ENCODE results near the gene DYNLT5. TPM values are rescaled to one million over a fixed set of nuclear protein-coding genes. Genes with fewer than 3 reads are reported as not detected.
"Not testable (repeated sequence)": the region's sequence is repeated elsewhere in the genome, so short reads cannot be mapped to it uniquely, and the experiment has no call there.

Gene DYNLT5
- total and polyA plus RNA-seq, 12 donors: 0.21 to 2.6 (median 0.50) TPM; not detected in 3

GRCh38 chr1:66712839-66713238, 39.4 kb upstream of the DYNLT5 start:
- Histone ChIP-seq H3K36me3 (replicated peaks in 1 of 2) (no peaks in the 10 kb centered on the region), H3K4me1 (replicated peaks in 1 of 2) (no peaks in the 10 kb centered on the region), H3K4me3 (no peak overlapping the region), H3K27ac (no peak overlapping the region), H3K9me3 (replicated peaks in 1 of 3) (no peaks in the 10 kb centered on the region), H3K27me3 (no peaks in the 10 kb centered on the region)
- no peak for DNase-seq
- WGBS, 4 donors: 54 to 67% (median 64%) methylated on average over 2 of the region's 2 CpGs
- intact Hi-C loops (cut with DNase I): no loop called here
- TF ChIP-seq CTCF (IDR thresholded peaks at IDR 0.05) (no peak), POLR2A (IDR thresholded peaks at IDR 0.05) (no peak)

GRCh38 chr1:66723985-66724384, 28.3 kb upstream of the DYNLT5 start:
- Histone ChIP-seq H3K36me3 (replicated peaks in 1 of 2) (no peaks in the 10 kb centered on the region), H3K27ac (no peak overlapping the region), H3K9me3 (replicated peaks in 1 of 3) (no peaks in the 10 kb centered on the region), H3K27me3 (no peaks in the 10 kb centered on the region), H3K4me3 (no peak overlapping the region), H3K4me1 (replicated peaks in 1 of 2) (peaks cover 0 to 5% of the 10 kb centered on the region in 2 donors)
- no peak for DNase-seq
- intact Hi-C loops (cut with DNase I): loop anchor here in 1 of 2 donors (10.0 kb wide), 1 partner anchor 469 kb away; no protein-coding TSS in a partner anchor
- no peak for TF ChIP-seq CTCF (IDR thresholded peaks at IDR 0.05)
- no peak for TF ChIP-seq POLR2A (IDR thresholded peaks at IDR 0.05)

GRCh38 chr1:66725885-66726665, 26.2 kb upstream of the DYNLT5 start:
- TF ChIP-seq POLR2A (IDR thresholded peaks at IDR 0.05): no peak
- TF ChIP-seq CTCF (IDR thresholded peaks at IDR 0.05): peak; percentile 68 to 97 (median 74)

GRCh38 chr1:66728021-66728420, 24.2 kb upstream of the DYNLT5 start:
- TF ChIP-seq POLR2A (IDR thresholded peaks at IDR 0.05) (no peak), CTCF (IDR thresholded peaks at IDR 0.05) (no peak)
- H3K4me1 ChIP-seq (replicated peaks in 1 of 2): peaks cover 0 to 5% of the 10 kb centered on the region in 2 donors
- intact Hi-C loops (cut with DNase I): loop anchor here in 1 of 2 donors (10.0 kb wide), 1 partner anchor 473 kb away; no protein-coding TSS in a partner anchor
- no peaks in the 10 kb centered on the region for H3K36me3 ChIP-seq (replicated peaks in 1 of 2)
- no peak for DNase-seq
- no peak overlapping the region for H3K4me3 ChIP-seq
- no peaks in the 10 kb centered on the region for H3K27me3 ChIP-seq
- no peaks in the 10 kb centered on the region for H3K9me3 ChIP-seq (replicated peaks in 1 of 3)
- WGBS, 4 donors: 67 to 76% (median 72%) methylated on average over 2 of the region's 2 CpGs
- no peak overlapping the region for H3K27ac ChIP-seq

More at GRCh38 chr1:66725885-66726665, 26.2 kb upstream of the DYNLT5 start:
- no peak overlapping the region for H3K27ac ChIP-seq
- H3K4me3 ChIP-seq: no peak overlapping the region
- 24 to 29% (median 24%) methylated on average over 9 of the region's 9 CpGs for WGBS, 4 donors
- peak; percentile 19 to 64 (median 53) for DNase-seq
- H3K36me3 ChIP-seq (replicated peaks in 1 of 2): no peaks in the 10 kb centered on the region
- intact Hi-C loops (cut with DNase I): loop anchor here in 1 of 2 donors (10.0 kb wide), 1 partner anchor 471 kb away; no protein-coding TSS in a partner anchor
- no peaks in the 10 kb centered on the region for H3K27me3 ChIP-seq
- no peaks in the 10 kb centered on the region for H3K9me3 ChIP-seq (replicated peaks in 1 of 3)
- peaks cover 0 to 5% of the 10 kb centered on the region in 2 donors for H3K4me1 ChIP-seq (replicated peaks in 1 of 2)

GRCh38 chr1:66728716-66729115, 23.5 kb upstream of the DYNLT5 start:
- H3K9me3 ChIP-seq (replicated peaks in 1 of 3); DNase-seq; H3K36me3 ChIP-seq (replicated peaks in 1 of 2); H3K27ac ChIP-seq; H3K4me1 ChIP-seq (replicated peaks in 1 of 2); H3K4me3 ChIP-seq; H3K27me3 ChIP-seq: not testable (repeated sequence)
- intact Hi-C loops (cut with DNase I): loop anchor here in 1 of 2 donors (10.0 kb wide), 1 partner anchor 474 kb away; no protein-coding TSS in a partner anchor
